WERI-Rb-1 (cell line): ENCODE measurements around the gene AGTPBP1.
"Not testable (repeated sequence)": the region's sequence is repeated elsewhere in the genome, so short reads cannot be mapped to it uniquely, and the experiment has no call there.

ENCODE experiments used
- DNase-seq: peaks from one replicate; pipeline ENCODE4 v3.0.0-alpha.2; 2020
- H3K27ac ChIP-seq: fragments of 250-450 bp; sonication (Bioruptor Pico); 2 replicates; pipeline ENCODE4 v1.5.1; 2020; ENCODE audit warnings: mild to moderate bottlenecking, moderate library complexity
- H3K27me3 ChIP-seq: fragments of 250-450 bp; sonication (Bioruptor Pico); 2 replicates; pipeline ENCODE4 v1.5.1; 2021; ENCODE audit warnings: mild to moderate bottlenecking, low read depth, moderate library complexity; ENCODE audit not compliant: insufficient read depth, severe bottlenecking
- H3K36me3 ChIP-seq: fragments of 250-450 bp; sonication (Bioruptor Pico); 2 replicates; pipeline ENCODE4 v1.5.1; 2020; ENCODE audit warnings: mild to moderate bottlenecking, moderate library complexity
- H3K4me3 ChIP-seq: 2 replicates; pipeline ENCODE4 v1.5.1; 2011; ENCODE audit warnings: low read depth, mild to moderate bottlenecking, control low read depth, low read length
- H3K9me3 ChIP-seq: fragments of 250-450 bp; sonication (Bioruptor Pico); 2 replicates; pipeline ENCODE4 v1.5.1; 2021; ENCODE audit warnings: mild to moderate bottlenecking, moderate library complexity; ENCODE audit not compliant: severe bottlenecking
- CTCF ChIP-seq: IDR thresholded peaks from 2 replicates; pipeline ENCODE4 v1.5.1; 2011; ENCODE audit warnings: low read depth, mild to moderate bottlenecking, control low read depth, inconsistent platforms, low read length

The AGTPBP1 gene

GRCh38 chr9:85741875-85742596 lies at the start of gene AGTPBP1:
AGTPBP1 (minus strand) TSS chr9:85741954; CDS start chr9:85712533, 29,421 bp downstream.
- TF ChIP-seq CTCF: no peak
- H3K4me3 ChIP-seq: peak within 1 kb of the TSS; percentile 75
- peak; percentile 94 for DNase-seq
- no peaks in the 10 kb centered on the region for H3K36me3 ChIP-seq
- peak within 1 kb of the TSS; percentile 89 for H3K27ac ChIP-seq
- H3K9me3 ChIP-seq: no peaks in the 10 kb centered on the region
- no peaks in the 10 kb centered on the region for H3K27me3 ChIP-seq

- not testable (repeated sequence) for H3K27ac ChIP-seq, H3K4me3 ChIP-seq, H3K36me3 ChIP-seq, H3K27me3 ChIP-seq, DNase-seq, H3K9me3 ChIP-seq
Measured at GRCh38 chr9:85786116-85786515, 44.4 kb upstream of the AGTPBP1 start.

GRCh38 chr9:85773844-85774243 lies 32.1 kb upstream of the AGTPBP1 start:
- H3K9me3 ChIP-seq, DNase-seq, H3K36me3 ChIP-seq, H3K27ac ChIP-seq, H3K4me3 ChIP-seq, H3K27me3 ChIP-seq: not testable (repeated sequence)

- H3K9me3 ChIP-seq, H3K36me3 ChIP-seq, H3K27ac ChIP-seq, H3K4me3 ChIP-seq, DNase-seq, H3K27me3 ChIP-seq: not testable (repeated sequence)
Measured at GRCh38 chr9:85761802-85762201, 20.0 kb upstream of the AGTPBP1 start.

- not testable (repeated sequence) for H3K4me3 ChIP-seq, H3K36me3 ChIP-seq, H3K27me3 ChIP-seq, H3K9me3 ChIP-seq, DNase-seq, H3K27ac ChIP-seq
Measured at GRCh38 chr9:85757716-85758115, 16.0 kb upstream of the AGTPBP1 start.

GRCh38 chr9:85756216-85756615 lies 14.5 kb upstream of the AGTPBP1 start:
- not testable (repeated sequence) for H3K36me3 ChIP-seq, H3K27me3 ChIP-seq, DNase-seq, H3K4me3 ChIP-seq, H3K27ac ChIP-seq, H3K9me3 ChIP-seq

- no peak for TF ChIP-seq CTCF
- H3K9me3 ChIP-seq: no peaks in the 10 kb centered on the region
Measured at GRCh38 chr9:85746309-85746708, 4.6 kb upstream of the AGTPBP1 start.

GRCh38 chr9:85745203-85745602 lies 3.4 kb upstream of the AGTPBP1 start:
- no peak overlapping the region for H3K4me3 ChIP-seq
- TF ChIP-seq CTCF: no peak
- no peaks in the 10 kb centered on the region for H3K9me3 ChIP-seq
- H3K27me3 ChIP-seq: no peaks in the 10 kb centered on the region
- H3K27ac ChIP-seq: no peak overlapping the region
- no peak for DNase-seq
- H3K36me3 ChIP-seq: no peaks in the 10 kb centered on the region

More at GRCh38 chr9:85746309-85746708, 4.6 kb upstream of the AGTPBP1 start:
- Histone ChIP-seq H3K27me3 (no peaks in the 10 kb centered on the region), H3K27ac (no peak overlapping the region), H3K4me3 (no peak overlapping the region), H3K36me3 (no peaks in the 10 kb centered on the region)
- no peak for DNase-seq
